GM12864 (cell line): ENCODE results near the gene E2F3.

Experiments
- DNase-seq: peaks from one replicate; pipeline ENCODE4 v3.0.0-alpha.2; 2011; ENCODE audit warnings: low read depth
- H3K4me3 ChIP-seq: 2 replicates; pipeline ENCODE4 v1.5.1; 2011; ENCODE audit warnings: mild to moderate bottlenecking, low read depth, low read length, control low read depth
- TF ChIP-seq, protein P1 (sequence below): IDR thresholded peaks from 2 replicates; pipeline ENCODE4 v1.5.1; 2011; ENCODE audit warnings: low read depth, mild to moderate bottlenecking, moderate library complexity, low read length, control low read depth, inconsistent platforms; ENCODE audit errors: missing control alignments

E2F3 gene

DNA sequence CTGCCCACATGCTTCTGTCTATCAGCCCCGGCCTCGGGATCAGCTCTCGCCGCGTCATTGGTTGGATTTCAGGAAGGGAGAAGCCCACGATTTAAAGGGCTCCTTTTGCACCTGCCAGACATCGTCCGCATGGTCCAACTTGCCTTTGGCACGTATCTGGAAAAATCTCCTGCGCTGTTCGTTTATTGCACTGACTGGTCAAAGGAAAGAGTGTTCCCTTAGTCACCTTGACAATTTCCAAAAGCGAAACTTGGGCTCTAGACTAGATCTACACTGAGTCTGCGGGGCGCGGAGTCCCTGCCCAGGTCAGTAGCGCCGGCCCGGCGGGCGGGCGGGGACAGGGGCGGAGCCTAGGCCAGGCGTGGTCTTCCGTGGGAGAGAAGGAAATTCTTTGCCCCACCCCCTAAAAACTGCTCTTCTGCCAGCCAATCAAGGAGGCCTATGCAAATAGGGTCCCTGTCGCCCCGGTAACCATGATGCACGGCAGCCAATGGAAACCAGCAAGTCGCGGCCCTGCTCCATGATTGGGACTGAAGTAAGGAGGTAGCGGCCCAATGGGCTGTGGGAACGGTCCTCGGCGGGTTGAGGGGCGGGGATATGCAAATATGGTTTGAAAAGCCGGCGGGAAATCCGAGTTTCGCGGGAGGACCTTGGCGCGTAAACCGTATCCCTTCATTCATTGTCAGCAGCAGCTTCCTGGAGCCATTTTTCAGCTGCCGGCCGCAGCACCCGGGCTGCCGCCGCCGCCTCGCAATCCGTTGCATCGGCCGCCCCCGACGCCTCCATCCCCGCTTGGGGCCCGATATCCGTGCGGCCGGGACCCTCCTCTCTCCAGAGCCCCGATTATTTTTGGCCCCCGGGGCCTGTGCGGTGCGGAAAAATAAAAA, at the start of gene E2F3:
Gene E2F3, plus strand, starts transcription at position 675 of the 887 bp plus-strand sequence. CDS start 354 bp downstream, outside the sequence.
- peak; percentile 100 for DNase-seq
- H3K4me3 ChIP-seq = peak within 1 kb of the TSS; percentile 86
- TF ChIP-seq, protein P1, sequence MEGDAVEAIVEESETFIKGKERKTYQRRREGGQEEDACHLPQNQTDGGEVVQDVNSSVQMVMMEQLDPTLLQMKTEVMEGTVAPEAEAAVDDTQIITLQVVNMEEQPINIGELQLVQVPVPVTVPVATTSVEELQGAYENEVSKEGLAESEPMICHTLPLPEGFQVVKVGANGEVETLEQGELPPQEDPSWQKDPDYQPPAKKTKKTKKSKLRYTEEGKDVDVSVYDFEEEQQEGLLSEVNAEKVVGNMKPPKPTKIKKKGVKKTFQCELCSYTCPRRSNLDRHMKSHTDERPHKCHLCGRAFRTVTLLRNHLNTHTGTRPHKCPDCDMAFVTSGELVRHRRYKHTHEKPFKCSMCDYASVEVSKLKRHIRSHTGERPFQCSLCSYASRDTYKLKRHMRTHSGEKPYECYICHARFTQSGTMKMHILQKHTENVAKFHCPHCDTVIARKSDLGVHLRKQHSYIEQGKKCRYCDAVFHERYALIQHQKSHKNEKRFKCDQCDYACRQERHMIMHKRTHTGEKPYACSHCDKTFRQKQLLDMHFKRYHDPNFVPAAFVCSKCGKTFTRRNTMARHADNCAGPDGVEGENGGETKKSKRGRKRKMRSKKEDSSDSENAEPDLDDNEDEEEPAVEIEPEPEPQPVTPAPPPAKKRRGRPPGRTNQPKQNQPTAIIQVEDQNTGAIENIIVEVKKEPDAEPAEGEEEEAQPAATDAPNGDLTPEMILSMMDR = no peak

DNA sequence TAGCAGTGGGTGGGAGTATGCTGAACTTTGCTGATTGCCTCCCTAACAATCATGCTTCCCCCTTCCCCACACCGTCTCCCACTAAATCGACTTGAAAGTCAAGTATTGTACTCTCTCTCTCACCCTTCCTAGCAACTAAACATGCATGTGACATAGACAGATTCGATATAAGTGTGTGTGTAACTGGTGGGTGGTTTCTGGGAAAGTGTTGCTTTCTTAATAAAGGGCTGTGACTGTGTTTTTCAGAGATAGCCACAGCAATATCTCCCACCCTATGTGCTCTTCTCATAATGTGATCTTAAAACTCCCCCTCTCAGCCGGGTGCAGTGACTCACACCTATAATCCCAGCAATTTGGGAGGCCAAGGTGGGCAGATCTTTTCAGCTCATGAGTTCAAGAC, 49.3 kb upstream of the E2F3 start:
- TF ChIP-seq, protein P1 = no peak
- no peak overlapping the region for H3K4me3 ChIP-seq
- no peak for DNase-seq

DNA sequence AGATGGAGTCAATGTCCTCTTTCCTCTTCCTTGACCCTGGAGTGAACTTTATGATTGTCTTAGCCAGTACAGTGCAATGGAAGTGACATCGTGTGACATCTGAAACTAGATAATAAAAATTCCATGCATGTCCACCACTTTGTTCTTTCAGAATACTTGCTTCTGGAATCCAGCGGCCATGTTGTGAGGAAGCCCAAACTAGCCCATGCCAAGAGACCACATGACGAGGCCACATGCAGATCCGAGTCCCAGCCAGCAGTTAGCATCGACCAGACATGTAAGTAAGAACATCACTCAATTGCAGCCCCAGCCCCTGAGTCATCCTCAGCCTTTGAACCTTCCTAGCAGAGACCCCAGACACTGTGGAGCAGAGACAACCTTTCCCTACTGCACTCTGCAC, 48.5 kb upstream of the E2F3 start:
- TF ChIP-seq, protein P1 = no peak
- no peak for DNase-seq

DNA sequence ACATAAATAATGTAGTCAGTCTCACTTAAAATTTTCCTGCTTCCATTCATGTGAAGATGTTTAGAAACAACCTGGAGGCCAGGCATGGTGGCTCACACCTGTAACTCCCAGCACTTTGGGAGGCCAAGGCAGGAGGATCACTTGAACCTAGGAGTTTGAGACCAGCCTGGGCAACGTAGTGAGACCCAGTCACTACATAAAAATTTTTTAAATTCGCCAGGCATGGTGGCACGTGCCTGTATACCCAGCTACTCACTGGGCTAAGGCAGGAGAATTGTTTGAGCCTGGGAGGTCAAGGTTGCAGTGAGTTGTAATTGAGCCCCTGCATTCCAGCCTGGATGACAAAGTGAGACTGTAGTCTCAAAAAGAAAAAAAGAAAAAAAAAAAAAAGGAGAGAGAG, 47.3 kb upstream of the E2F3 start:
- TF ChIP-seq, protein P1 = no peak
- DNase-seq = no peak
- no peak overlapping the region for H3K4me3 ChIP-seq

More for the DNA sequence above, 48.5 kb upstream of the E2F3 start:
- no peak overlapping the region for H3K4me3 ChIP-seq

DNA sequence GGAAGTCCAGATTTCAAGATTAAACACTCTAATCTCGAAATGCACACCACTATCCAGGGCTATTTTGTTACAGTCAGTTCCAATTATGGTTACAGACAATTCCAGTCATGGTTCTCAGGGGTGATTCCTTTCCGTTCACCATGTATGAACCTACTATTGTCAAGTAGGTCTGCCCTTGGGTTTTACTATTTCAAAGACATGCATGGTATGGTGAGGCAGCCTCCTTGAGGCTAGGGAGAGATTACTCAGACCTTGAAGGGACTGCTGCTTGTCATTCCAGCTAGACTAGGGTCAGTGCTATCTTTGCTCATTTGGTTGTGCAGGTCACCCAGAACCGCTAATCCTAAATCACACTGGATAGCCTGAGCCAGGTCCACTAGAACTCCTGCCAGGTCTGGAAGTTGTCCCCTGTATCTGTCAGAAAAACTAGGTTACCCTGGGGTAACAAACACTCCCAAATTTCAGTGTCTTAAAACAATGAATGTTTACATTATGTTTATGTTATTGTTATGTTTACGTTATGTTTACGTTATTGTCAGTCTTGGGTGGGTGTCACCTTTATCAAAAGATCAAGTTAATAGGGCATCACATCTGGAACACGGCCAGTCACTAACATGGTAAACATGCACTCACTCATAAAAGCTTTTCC, 41.1 kb upstream of the E2F3 start:
- no peak for DNase-seq
- TF ChIP-seq, protein P1 = no peak
- no peak overlapping the region for H3K4me3 ChIP-seq

DNA sequence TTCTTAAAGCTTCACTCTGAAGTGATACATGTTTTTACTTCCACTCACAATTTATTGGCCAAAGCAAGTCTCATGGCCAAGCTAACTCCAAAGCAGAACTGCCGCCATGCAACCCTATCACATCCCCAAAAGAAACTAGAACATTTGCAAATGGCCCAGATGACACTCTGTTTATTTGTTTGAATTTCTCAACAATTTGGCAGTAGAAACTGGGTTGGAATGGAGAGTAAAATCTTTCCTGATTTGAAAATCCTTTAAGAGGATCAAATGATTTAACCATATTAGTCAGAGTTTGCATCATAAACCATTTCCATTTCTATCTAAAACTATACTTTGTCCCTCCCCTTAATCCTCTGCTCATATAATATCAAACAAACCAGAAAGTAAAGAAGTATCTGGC, 39.1 kb upstream of the E2F3 start:
- H3K4me3 ChIP-seq = no peak overlapping the region
- DNase-seq = no peak

More for the DNA sequence above, 39.1 kb upstream of the E2F3 start:
- TF ChIP-seq, protein P1 = no peak
